ENCODE results near the gene MBIP.

Gene MBIP
- long read RNA-seq, transcript MBIP-201 (9 exons, 1,586 nt), result minor isoform, 21 of 186 reads
- long read RNA-seq, transcript MBIP-203 (9 exons, 1,648 nt), result major isoform, 139 of 186 reads
- long read RNA-seq, partial matches to known transcripts, result 1 of 186 reads
- long read RNA-seq, other reads (novel, unspliced or antisense), result 21 of 186 reads

- H3K27me3 ChIP-seq (ENCODE audit: insufficient read depth, poor library complexity, severe bottlenecking), result no peaks in the 10 kb centered on the region
- peak within 1 kb of the TSS; percentile 67 for H3K4me3 ChIP-seq (replicated peaks; ENCODE audit: insufficient read depth, low read length)
- no peak for TF ChIP-seq SPI1 (IDR thresholded peaks at IDR 0.05; ENCODE audit: borderline replicate concordance, low read depth)
- no peak for TF ChIP-seq CTCF (IDR thresholded peaks at IDR 0.05; ENCODE audit: insufficient read depth, low read length)
- TF ChIP-seq, protein P1, sequence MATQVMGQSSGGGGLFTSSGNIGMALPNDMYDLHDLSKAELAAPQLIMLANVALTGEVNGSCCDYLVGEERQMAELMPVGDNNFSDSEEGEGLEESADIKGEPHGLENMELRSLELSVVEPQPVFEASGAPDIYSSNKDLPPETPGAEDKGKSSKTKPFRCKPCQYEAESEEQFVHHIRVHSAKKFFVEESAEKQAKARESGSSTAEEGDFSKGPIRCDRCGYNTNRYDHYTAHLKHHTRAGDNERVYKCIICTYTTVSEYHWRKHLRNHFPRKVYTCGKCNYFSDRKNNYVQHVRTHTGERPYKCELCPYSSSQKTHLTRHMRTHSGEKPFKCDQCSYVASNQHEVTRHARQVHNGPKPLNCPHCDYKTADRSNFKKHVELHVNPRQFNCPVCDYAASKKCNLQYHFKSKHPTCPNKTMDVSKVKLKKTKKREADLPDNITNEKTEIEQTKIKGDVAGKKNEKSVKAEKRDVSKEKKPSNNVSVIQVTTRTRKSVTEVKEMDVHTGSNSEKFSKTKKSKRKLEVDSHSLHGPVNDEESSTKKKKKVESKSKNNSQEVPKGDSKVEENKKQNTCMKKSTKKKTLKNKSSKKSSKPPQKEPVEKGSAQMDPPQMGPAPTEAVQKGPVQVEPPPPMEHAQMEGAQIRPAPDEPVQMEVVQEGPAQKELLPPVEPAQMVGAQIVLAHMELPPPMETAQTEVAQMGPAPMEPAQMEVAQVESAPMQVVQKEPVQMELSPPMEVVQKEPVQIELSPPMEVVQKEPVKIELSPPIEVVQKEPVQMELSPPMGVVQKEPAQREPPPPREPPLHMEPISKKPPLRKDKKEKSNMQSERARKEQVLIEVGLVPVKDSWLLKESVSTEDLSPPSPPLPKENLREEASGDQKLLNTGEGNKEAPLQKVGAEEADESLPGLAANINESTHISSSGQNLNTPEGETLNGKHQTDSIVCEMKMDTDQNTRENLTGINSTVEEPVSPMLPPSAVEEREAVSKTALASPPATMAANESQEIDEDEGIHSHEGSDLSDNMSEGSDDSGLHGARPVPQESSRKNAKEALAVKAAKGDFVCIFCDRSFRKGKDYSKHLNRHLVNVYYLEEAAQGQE (IDR thresholded peaks at IDR 0.05; ENCODE audit: insufficient replicate concordance, low read depth), result peak; percentile 35
- peak; percentile 61; the same call in 1 of the 2 replicates for TF ChIP-seq POLR2AphosphoS5 (IDR thresholded peaks at IDR 0.05; ENCODE audit: low read depth)
- no peak for TF ChIP-seq GABPA (IDR thresholded peaks at IDR 0.05; ENCODE audit: low read depth)
- peak within 1 kb of the TSS; percentile 80 for H3K27ac ChIP-seq (replicated peaks)
- DNase-seq (ENCODE audit: low read depth in 1 of 2, low spot score in 1 of 2), result peak; percentile 87 to 97
Observed at GRCh38 chr14:36320200-36320896, at the start of gene MBIP. MBIP (minus strand) TSS chr14:36320637; CDS start chr14:36320588, 49 bp downstream.

GRCh38 chr14:36367985-36368774 lies 47.7 kb upstream of the MBIP start:
- no peak overlapping the region for H3K4me3 ChIP-seq (replicated peaks; ENCODE audit: insufficient read depth, low read length)
- H3K27ac ChIP-seq (replicated peaks), result no peak overlapping the region
- no peak for DNase-seq (ENCODE audit: low read depth in 1 of 2, low spot score in 1 of 2)

More at GRCh38 chr14:36367985-36368774, 47.7 kb upstream of the MBIP start:
- TF ChIP-seq, protein P1 (IDR thresholded peaks at IDR 0.05; ENCODE audit: insufficient replicate concordance, low read depth), result no peak
- no peak for TF ChIP-seq CTCF (IDR thresholded peaks at IDR 0.05; ENCODE audit: insufficient read depth, low read length)
- no peak for TF ChIP-seq POLR2AphosphoS5 (IDR thresholded peaks at IDR 0.05; ENCODE audit: low read depth)
- no peak for TF ChIP-seq GABPA (IDR thresholded peaks at IDR 0.05; ENCODE audit: low read depth)
- TF ChIP-seq SPI1 (IDR thresholded peaks at IDR 0.05; ENCODE audit: borderline replicate concordance, low read depth), result no peak
- H3K27me3 ChIP-seq (ENCODE audit: insufficient read depth, poor library complexity, severe bottlenecking), result no peaks in the 10 kb centered on the region
